IgD-negative memory B cell (primary cell): ENCODE measurements around the gene YIPF2. TPM values are rescaled to one million over a fixed set of nuclear protein-coding genes. Genes with fewer than 3 reads are reported as not detected.

Experiments
- H3K27ac Mint-ChIP-seq, 3 donors: one replicate each; pipeline ENCODE4 v1.8.0; 2020 to 2022; ENCODE audit warnings: mild to moderate bottlenecking in 3 of 3, mixed read lengths in 3 of 3, moderate library complexity in 1 of 3
- H3K27me3 Mint-ChIP-seq: one replicate; pipeline ENCODE4 v1.8.0; 2021; ENCODE audit warnings: mixed read lengths
- H3K36me3 Mint-ChIP-seq: one replicate; pipeline ENCODE4 v1.8.0; 2020; ENCODE audit warnings: mild to moderate bottlenecking, mixed read lengths
- H3K4me1 Mint-ChIP-seq, 3 donors: one replicate each; pipeline ENCODE4 v1.8.0; 2020 to 2022; ENCODE audit warnings: mixed read lengths in 3 of 3, mild to moderate bottlenecking in 1 of 3
- H3K4me3 Mint-ChIP-seq, 4 donors: one replicate each; pipeline ENCODE4 v1.8.0; 2020 to 2022; ENCODE audit warnings: mild to moderate bottlenecking in 4 of 4, mixed read lengths in 4 of 4, moderate library complexity in 3 of 4
- H3K9me3 Mint-ChIP-seq, 3 donors: one replicate each; pipeline ENCODE4 v1.8.0; 2020 to 2021; ENCODE audit warnings: mixed read lengths in 3 of 3, mild to moderate bottlenecking in 1 of 3
- polyA plus RNA-seq: library from polyadenylated mRNA; unstranded; fragments of 300-500 nt; fragmentation: Illumina TruSeq; gene quantifications from one replicate; pipeline ENCODE4 v1.2.3, GENCODE V29; 2021

Gene YIPF2
- polyA plus RNA-seq = 10.2 TPM

- peaks cover 0 to 12% (median 11%) of the 10 kb centered on the region in 3 donors for H3K4me1 Mint-ChIP-seq
- H3K4me3 Mint-ChIP-seq = peak within 1 kb of the TSS; percentile 88 to 98 (median 94)
- no peaks in the 10 kb centered on the region for H3K9me3 Mint-ChIP-seq
- H3K27ac Mint-ChIP-seq = peak within 1 kb of the TSS; percentile 78 to 89 (median 86)
- H3K27me3 Mint-ChIP-seq = no peaks in the 10 kb centered on the region
- H3K36me3 Mint-ChIP-seq = no peaks in the 10 kb centered on the region
Measured at GRCh38 chr19:10928563-10929401, at the start of gene YIPF2, which contains the start of gene TIMM29. YIPF2 (minus strand) TSS chr19:10928639; CDS start chr19:10928410, 229 bp downstream. TIMM29 (plus strand) TSS chr19:10928811; CDS start chr19:10928823, 12 bp downstream.

DNA sequence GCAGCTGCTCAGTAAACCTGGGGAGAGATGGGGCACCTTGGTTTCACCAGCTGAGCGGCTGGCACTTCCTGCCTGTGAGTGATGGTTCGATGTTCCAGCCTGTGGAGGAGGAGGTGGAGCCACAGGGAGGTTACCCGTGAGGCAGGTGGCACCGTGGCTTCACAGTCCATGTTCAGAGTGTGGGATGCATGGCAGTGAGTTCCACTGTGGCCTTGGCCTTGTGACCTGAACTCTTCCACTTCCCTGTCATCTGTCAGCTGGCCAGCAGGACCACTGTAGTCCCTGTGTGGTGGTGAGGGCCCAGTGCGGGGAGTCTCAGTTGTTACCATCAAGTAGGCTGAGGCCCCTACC lies 49.3 kb upstream of the YIPF2 start:
- Mint-ChIP-seq H3K4me3 (no peak overlapping the region), H3K4me1 (peaks cover 11 to 23% (median 18%) of the 10 kb centered on the region in 3 donors), H3K27me3 (no peaks in the 10 kb centered on the region), H3K9me3 (no peaks in the 10 kb centered on the region), H3K27ac (no peak overlapping the region), H3K36me3 (no peaks in the 10 kb centered on the region)

DNA sequence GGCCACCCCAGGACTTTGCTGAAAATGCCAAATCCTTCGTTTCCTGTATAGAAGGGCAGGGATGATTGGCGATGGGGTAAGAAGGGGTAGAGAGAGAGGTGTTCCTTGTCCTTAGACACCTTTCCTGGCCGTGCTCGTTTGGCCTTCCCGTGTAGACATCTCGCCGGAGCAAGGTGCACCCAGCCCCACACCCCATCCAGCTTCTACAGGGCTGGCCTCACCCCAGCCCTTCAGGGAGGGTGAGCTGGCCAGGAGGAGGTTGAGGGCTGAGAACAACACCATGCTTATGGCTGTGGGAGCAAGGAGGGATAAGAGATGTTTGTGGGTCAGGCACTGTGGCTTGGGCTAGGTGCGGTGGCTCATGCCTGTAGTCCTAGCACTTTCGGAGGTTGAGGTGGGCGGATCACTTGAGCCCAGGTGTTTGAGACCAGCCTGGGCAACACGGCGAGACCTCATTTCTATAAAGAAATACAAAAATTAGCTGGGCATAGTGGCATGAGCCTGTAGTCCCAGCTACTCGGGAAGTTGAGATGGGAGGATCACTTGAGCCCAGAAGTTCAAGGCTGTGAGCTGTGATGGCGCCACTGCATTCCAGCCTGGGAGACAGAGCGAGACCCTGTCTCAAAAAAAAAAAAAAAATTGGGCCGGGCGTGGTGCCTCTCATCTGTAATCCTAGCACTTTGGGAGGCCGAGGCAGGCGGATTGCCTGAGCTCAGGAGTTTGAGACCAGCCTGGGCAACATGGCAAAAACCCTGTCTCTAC lies 47.9 kb upstream of the YIPF2 start:
- no peak overlapping the region for H3K4me3 Mint-ChIP-seq
- H3K27me3 Mint-ChIP-seq = no peaks in the 10 kb centered on the region
- no peaks in the 10 kb centered on the region for H3K36me3 Mint-ChIP-seq
- no peak overlapping the region for H3K27ac Mint-ChIP-seq
- H3K4me1 Mint-ChIP-seq = peaks cover 11 to 26% (median 17%) of the 10 kb centered on the region in 3 donors
- no peaks in the 10 kb centered on the region for H3K9me3 Mint-ChIP-seq

DNA sequence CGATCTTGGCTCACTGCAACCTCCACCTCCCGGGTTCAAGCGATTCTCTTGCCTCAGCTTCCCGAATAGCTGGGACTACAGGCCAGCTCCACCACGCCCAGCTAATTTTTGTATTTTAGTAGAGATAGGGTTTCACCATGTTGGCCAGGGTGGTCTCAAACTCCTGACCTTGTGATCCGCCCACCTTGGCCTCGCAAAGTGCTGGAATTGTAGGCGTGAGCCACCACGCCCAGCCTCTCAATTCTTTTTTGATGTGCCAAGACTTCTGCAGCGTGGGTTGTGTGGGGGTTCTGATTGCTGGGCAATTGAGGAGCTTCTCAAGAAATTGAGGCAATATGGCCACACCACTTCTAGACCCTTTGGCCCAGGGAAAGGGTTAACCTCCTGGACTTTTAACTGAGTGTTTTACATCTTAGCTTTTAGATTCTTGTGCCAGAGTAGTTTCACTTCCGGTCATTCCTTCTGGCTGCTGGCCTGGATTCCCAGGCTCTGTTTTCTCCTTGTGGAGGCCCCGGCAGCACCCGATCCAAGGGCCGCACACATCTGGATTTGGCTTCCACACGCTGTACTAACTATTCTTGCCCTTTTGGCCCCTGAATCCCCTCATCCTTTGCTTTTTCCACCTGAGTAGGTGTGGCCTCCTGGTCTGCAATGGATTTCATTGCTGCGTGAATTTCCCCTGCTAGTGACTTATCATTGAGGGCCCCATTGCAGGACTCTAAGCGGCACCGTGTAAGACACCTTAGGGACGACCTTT lies 47.1 kb upstream of the YIPF2 start:
- H3K4me3 Mint-ChIP-seq = no peak overlapping the region
- H3K27me3 Mint-ChIP-seq = no peaks in the 10 kb centered on the region
- H3K4me1 Mint-ChIP-seq = peaks cover 15 to 27% (median 19%) of the 10 kb centered on the region in 3 donors

GRCh38 chr19:10971107-10971726 lies 42.8 kb upstream of the YIPF2 start:
- Mint-ChIP-seq H3K9me3 (no peaks in the 10 kb centered on the region), H3K27me3 (no peaks in the 10 kb centered on the region), H3K4me3 (no peak overlapping the region), H3K27ac (no peak overlapping the region), H3K36me3 (peaks cover 1% of the 10 kb centered on the region), H3K4me1 (peaks cover 26 to 33% (median 28%) of the 10 kb centered on the region in 3 donors)

More for the DNA sequence above, 47.1 kb upstream of the YIPF2 start:
- Mint-ChIP-seq H3K36me3 (no peaks in the 10 kb centered on the region), H3K9me3 (no peaks in the 10 kb centered on the region), H3K27ac (peak overlapping the region in 1 of 3 donors; percentile 71)

- peak overlapping the region; percentile 82 to 98 (median 90) for H3K27ac Mint-ChIP-seq
- H3K9me3 Mint-ChIP-seq = no peaks in the 10 kb centered on the region
- peak overlapping the region; percentile 25 to 86 (median 52) for H3K4me3 Mint-ChIP-seq
- H3K4me1 Mint-ChIP-seq = peaks cover 27 to 33% (median 31%) of the 10 kb centered on the region in 3 donors
- H3K36me3 Mint-ChIP-seq = peaks cover 4% of the 10 kb centered on the region
- H3K27me3 Mint-ChIP-seq = no peaks in the 10 kb centered on the region
Measured at GRCh38 chr19:10968527-10969135, 40.2 kb upstream of the YIPF2 start.

DNA sequence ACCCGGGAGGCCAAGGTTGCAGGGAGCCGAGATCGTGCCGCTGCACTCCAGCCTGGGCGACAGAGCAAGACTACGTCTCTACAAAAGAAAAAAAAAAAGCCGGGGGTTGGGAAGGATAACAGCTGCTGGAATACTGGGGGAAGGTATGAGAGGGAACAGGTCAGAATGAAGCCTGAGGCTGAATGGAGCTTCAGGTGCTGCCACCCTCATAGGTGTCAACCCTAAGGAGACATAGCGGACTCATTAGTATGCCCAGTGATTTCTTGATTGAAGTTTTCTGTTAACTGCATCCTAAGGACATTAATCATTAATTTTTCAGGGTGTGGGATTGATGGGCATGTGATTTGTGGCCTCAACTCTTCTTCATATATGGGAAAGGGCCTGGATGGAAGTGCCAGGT lies 38.4 kb upstream of the YIPF2 start:
- Mint-ChIP-seq H3K9me3 (no peaks in the 10 kb centered on the region), H3K27me3 (no peaks in the 10 kb centered on the region), H3K4me1 (peaks cover 38 to 45% (median 40%) of the 10 kb centered on the region in 3 donors), H3K27ac (no peak overlapping the region), H3K36me3 (peaks cover 4% of the 10 kb centered on the region), H3K4me3 (peak overlapping the region in 1 of 4 donors; percentile 19)

GRCh38 chr19:10965398-10965797 lies 37.0 kb upstream of the YIPF2 start:
- peaks cover 36 to 46% (median 40%) of the 10 kb centered on the region in 3 donors for H3K4me1 Mint-ChIP-seq
- H3K9me3 Mint-ChIP-seq = no peaks in the 10 kb centered on the region
- no peaks in the 10 kb centered on the region for H3K27me3 Mint-ChIP-seq
- peaks cover 4% of the 10 kb centered on the region for H3K36me3 Mint-ChIP-seq
- H3K27ac Mint-ChIP-seq = no peak overlapping the region
- H3K4me3 Mint-ChIP-seq = peak overlapping the region in 2 of 4 donors; percentile 24 to 96

GRCh38 chr19:10964903-10965302 lies 36.5 kb upstream of the YIPF2 start:
- H3K27ac Mint-ChIP-seq = peak overlapping the region in 2 of 3 donors; percentile 62 to 99
- H3K27me3 Mint-ChIP-seq = no peaks in the 10 kb centered on the region
- H3K9me3 Mint-ChIP-seq = no peaks in the 10 kb centered on the region
- peaks cover 4% of the 10 kb centered on the region for H3K36me3 Mint-ChIP-seq
- peak overlapping the region in 1 of 4 donors; percentile 96 for H3K4me3 Mint-ChIP-seq
- H3K4me1 Mint-ChIP-seq = peaks cover 36 to 43% (median 39%) of the 10 kb centered on the region in 3 donors

DNA sequence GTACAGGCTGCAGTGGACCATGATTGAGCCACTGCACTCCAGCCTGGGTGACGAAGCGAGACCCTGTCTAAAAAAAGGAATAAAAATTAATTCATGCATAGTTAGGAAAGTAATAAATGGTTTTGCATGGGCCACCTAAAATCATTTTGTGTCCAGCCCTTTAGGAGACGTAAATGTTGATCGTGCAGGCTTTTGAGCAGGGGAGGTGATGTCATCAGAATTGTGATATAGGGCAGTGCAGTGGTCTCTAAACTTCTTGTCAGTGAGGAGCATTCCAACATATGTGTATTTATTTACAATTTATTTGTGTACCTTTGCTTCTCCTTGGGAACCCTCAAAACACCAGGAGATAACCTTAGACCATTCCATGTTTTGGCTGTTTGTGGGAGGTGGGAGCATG lies 35.4 kb upstream of the YIPF2 start:
- no peaks in the 10 kb centered on the region for H3K27me3 Mint-ChIP-seq
- H3K4me1 Mint-ChIP-seq = peaks cover 31 to 37% (median 37%) of the 10 kb centered on the region in 3 donors
- H3K36me3 Mint-ChIP-seq = peaks cover 4% of the 10 kb centered on the region
- no peaks in the 10 kb centered on the region for H3K9me3 Mint-ChIP-seq
- H3K4me3 Mint-ChIP-seq = peak overlapping the region; percentile 34 to 96 (median 76)
- H3K27ac Mint-ChIP-seq = peak overlapping the region; percentile 62 to 99 (median 63)

DNA sequence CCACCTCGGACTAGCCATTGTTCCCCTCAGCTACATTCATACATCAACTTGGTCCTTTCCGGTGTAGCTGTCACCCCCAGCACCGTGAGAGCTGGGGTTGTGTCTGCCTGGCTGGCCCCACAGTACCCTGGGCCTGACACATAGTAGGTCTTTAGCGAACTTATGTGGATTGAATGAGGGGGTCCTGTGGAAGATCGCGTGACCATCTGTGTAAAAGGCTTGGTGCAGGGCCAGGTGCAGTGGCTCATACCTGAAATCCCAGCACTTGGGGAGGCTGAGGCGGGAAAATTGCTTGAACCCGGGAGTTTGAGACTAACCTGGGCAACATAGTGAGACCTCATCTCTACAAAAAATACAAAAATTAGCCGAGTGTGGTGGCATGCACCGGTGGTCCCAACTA lies 34.4 kb upstream of the YIPF2 start:
- no peaks in the 10 kb centered on the region for H3K27me3 Mint-ChIP-seq

DNA sequence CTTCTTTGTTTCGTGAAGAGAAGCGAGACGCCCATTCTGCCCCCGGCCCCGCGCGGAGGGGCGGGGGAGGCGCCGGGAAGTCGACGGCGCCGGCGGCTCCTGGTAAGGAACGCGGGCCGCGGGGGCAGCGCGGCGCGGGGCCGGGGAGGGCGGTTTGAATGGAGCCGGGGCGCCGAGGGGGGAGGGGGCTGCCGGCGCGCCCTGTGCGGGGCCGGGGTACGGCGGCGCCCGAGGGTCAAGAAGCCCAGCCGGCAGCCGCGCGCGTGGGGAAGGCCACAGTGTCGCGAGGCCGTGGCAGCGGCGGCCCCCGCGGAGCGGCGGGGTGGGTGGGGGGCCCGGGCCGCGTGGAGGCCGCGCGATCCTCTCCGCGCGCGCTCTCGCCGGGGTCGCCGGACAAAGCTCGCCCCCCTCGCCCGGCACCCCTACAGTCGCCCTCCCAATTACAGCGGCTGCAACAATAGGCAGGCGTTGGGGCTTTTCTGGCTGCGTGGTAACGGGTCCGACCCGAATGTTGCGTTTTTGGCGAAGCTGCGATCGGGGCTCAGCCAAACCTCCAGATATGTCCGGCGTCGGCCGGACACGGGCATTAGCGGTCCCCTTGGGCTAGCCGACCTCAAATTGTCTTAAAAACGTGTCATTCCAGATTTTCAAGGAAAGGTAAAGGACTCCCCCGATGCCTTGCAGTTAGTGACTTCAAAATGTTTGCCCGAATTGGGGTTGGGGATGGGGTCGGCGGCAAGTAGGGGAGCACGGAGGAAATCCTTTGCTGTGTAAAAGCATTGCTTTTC lies 32.8 kb upstream of the YIPF2 start:
- Mint-ChIP-seq H3K4me3 (peak overlapping the region; percentile 88 to 97 (median 96)), H3K4me1 (peaks cover 21 to 28% (median 26%) of the 10 kb centered on the region in 3 donors), H3K36me3 (peaks cover 2% of the 10 kb centered on the region), H3K27me3 (no peaks in the 10 kb centered on the region), H3K27ac (peak overlapping the region; percentile 73 to 99 (median 91)), H3K9me3 (no peaks in the 10 kb centered on the region)

More for the DNA sequence above, 34.4 kb upstream of the YIPF2 start:
- Mint-ChIP-seq H3K36me3 (peaks cover 2% of the 10 kb centered on the region), H3K4me1 (peaks cover 24 to 30% (median 28%) of the 10 kb centered on the region in 3 donors), H3K27ac (peak overlapping the region; percentile 63 to 99 (median 95)), H3K4me3 (peak overlapping the region in 3 of 4 donors; percentile 62 to 96 (median 78)), H3K9me3 (no peaks in the 10 kb centered on the region)
